ENCODE results near the gene S1PR2.

- TF ChIP-seq POLR2A (IDR thresholded peaks at IDR 0.05) (no peak), CTCF (IDR thresholded peaks at IDR 0.05) (no peak), EP300 (IDR thresholded peaks at IDR 0.05) (no peak), POLR2AphosphoS5 (IDR thresholded peaks at IDR 0.05) (no peak)
Observed at GRCh38 chr19:10223488-10224213, 7.5 kb downstream of the S1PR2 start.

Data from suprapubic skin (tissue), 4 donors.